ENCODE data around the gene VDR. TPM values are rescaled to one million over a fixed set of nuclear protein-coding genes. Genes with fewer than 3 reads are reported as not detected.

The VDR gene
- polyA plus RNA-seq, 3 donors: 6.0 to 14.8 (median 12.8) TPM

DNA sequence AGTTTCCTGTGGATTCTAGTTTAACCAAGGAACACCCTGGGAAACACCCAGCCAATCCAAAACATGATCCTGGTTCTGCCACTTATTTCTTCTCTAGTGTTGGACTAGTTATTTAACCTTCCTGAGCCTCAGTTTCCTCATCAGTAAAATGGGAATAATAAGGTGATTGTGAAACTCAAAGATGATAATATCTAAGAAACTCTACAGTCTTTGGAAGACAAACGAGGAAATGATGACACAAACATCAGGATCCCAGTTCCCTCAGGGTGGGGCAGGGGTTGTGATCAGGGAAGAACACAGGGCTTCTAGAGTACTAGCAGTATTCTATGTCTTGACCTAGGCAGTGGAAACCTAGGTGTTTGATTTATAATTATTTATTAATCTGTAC, 40.5 kb upstream of the VDR start:
- no peak overlapping the region for H3K9ac ChIP-seq (ENCODE audit: insufficient read depth, low read length, poor library complexity, severe bottlenecking)
- H3K36me3 ChIP-seq (replicated peaks in 1 of 2; ENCODE audit: control insufficient read depth in 1 of 2, insufficient read depth in 2 of 2, low read length in 2 of 2): no peaks in the 10 kb centered on the region
- Mint-ChIP-seq H3K4me1 (peaks cover 25% of the 10 kb centered on the region), H3K4me3 (no peak overlapping the region), H3K27me3 (ENCODE audit: low read depth in 3 of 3) (peaks cover 20 to 25% (median 22%) of the 10 kb centered on the region in 3 donors), H3K9me3 (no peaks in the 10 kb centered on the region), H3K27ac (no peak overlapping the region), H3K36me3 (no peaks in the 10 kb centered on the region)
- WGBS (ENCODE audit: insufficient coverage): no CpG with 5 or more reads among the region's 1 CpG
- TF ChIP-seq, protein P1, sequence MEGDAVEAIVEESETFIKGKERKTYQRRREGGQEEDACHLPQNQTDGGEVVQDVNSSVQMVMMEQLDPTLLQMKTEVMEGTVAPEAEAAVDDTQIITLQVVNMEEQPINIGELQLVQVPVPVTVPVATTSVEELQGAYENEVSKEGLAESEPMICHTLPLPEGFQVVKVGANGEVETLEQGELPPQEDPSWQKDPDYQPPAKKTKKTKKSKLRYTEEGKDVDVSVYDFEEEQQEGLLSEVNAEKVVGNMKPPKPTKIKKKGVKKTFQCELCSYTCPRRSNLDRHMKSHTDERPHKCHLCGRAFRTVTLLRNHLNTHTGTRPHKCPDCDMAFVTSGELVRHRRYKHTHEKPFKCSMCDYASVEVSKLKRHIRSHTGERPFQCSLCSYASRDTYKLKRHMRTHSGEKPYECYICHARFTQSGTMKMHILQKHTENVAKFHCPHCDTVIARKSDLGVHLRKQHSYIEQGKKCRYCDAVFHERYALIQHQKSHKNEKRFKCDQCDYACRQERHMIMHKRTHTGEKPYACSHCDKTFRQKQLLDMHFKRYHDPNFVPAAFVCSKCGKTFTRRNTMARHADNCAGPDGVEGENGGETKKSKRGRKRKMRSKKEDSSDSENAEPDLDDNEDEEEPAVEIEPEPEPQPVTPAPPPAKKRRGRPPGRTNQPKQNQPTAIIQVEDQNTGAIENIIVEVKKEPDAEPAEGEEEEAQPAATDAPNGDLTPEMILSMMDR (IDR thresholded peaks at IDR 0.05): no peak
- no peak overlapping the region for H3K4me3 ChIP-seq (replicated peaks in 1 of 3; ENCODE audit: low read depth in 2 of 3, low read length in 3 of 3)
- H4K20me1 ChIP-seq (ENCODE audit: insufficient read depth, low read length): no peaks in the 10 kb centered on the region
- DNase-seq: no peak
- H3K4me2 ChIP-seq (replicated peaks; ENCODE audit: extremely low read depth, low read length, poor library complexity, severe bottlenecking): no peak overlapping the region
- intact Hi-C loops (cut with micrococcal nuclease): loop anchor here in 1 of 2 donors (5.0 to 10.0 kb wide), 2 partner anchors 73 to 231 kb away; no protein-coding TSS in a partner anchor
- no peaks in the 10 kb centered on the region for H3K79me2 ChIP-seq (ENCODE audit: insufficient read depth, low read length)
- no peak overlapping the region for H2AFZ ChIP-seq (ENCODE audit: insufficient read depth, low read depth, low read length, poor library complexity, severe bottlenecking)
- H3K4me1 ChIP-seq (ENCODE audit: control insufficient read depth in 1 of 2, insufficient read depth in 2 of 2, low read length in 2 of 2): peaks cover 12 to 14% of the 10 kb centered on the region in 2 donors
- no peaks in the 10 kb centered on the region for H3K9me3 ChIP-seq (replicated peaks in 1 of 2; ENCODE audit: control insufficient read depth in 1 of 2, insufficient read depth in 1 of 2, low read length in 2 of 2)
- peaks cover 0 to 14% of the 10 kb centered on the region in 2 donors for H3K27me3 ChIP-seq (ENCODE audit: control insufficient read depth in 2 of 2, insufficient read depth in 2 of 2, low read length in 2 of 2)
- H3K27ac ChIP-seq (ENCODE audit: low read depth in 1 of 2, low read length in 2 of 2): no peak overlapping the region

DNA sequence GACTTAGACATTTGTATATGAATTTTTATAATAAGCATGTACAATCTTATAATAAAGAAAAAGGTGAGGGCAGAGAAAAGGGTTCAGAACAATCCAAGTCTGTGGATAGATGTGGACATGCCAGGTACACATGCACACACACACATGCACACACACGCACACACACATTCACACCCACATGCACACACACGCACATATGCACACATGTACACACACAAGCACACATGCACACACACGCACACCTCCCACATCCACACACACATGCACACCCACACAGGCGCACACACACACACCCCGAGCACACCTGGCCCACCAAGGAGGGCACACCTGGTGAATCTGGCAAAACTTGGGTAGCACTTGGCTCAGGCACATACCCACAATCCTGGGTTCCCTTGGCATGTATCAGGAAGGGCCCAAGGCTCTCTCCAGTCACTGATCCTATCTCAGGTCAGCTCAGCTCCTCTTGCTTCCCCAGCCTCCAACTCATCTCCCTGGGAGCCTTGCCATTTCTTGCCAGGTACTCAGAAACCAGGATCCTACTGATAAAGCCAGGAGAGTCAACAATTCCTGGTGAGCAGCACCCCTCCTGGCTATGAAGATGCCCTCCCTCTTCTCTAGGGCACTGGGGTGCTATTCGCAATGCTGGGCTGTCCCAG, 40.0 kb upstream of the VDR start:
- Histone ChIP-seq H3K27ac (ENCODE audit: low read depth in 1 of 2, low read length in 2 of 2) (no peak overlapping the region), H3K4me3 (replicated peaks in 1 of 3; ENCODE audit: low read depth in 2 of 3, low read length in 3 of 3) (no peak overlapping the region), H3K79me2 (ENCODE audit: insufficient read depth, low read length) (no peaks in the 10 kb centered on the region), H3K36me3 (replicated peaks in 1 of 2; ENCODE audit: control insufficient read depth in 1 of 2, insufficient read depth in 2 of 2, low read length in 2 of 2) (no peaks in the 10 kb centered on the region), H3K9ac (ENCODE audit: insufficient read depth, low read length, poor library complexity, severe bottlenecking) (no peak overlapping the region), H3K27me3 (ENCODE audit: control insufficient read depth in 2 of 2, insufficient read depth in 2 of 2, low read length in 2 of 2) (peaks cover 0 to 14% of the 10 kb centered on the region in 2 donors), H3K4me1 (ENCODE audit: control insufficient read depth in 1 of 2, insufficient read depth in 2 of 2, low read length in 2 of 2) (peaks cover 12 to 14% of the 10 kb centered on the region in 2 donors), H2AFZ (ENCODE audit: insufficient read depth, low read depth, low read length, poor library complexity, severe bottlenecking) (no peak overlapping the region), H4K20me1 (ENCODE audit: insufficient read depth, low read length) (no peaks in the 10 kb centered on the region), H3K4me2 (replicated peaks; ENCODE audit: extremely low read depth, low read length, poor library complexity, severe bottlenecking) (no peak overlapping the region), H3K9me3 (replicated peaks in 1 of 2; ENCODE audit: control insufficient read depth in 1 of 2, insufficient read depth in 1 of 2, low read length in 2 of 2) (no peaks in the 10 kb centered on the region)
- Mint-ChIP-seq H3K4me3 (no peak overlapping the region), H3K4me1 (peaks cover 25% of the 10 kb centered on the region), H3K36me3 (no peaks in the 10 kb centered on the region), H3K9me3 (no peaks in the 10 kb centered on the region), H3K27ac (peak overlapping the region in 1 of 7 donors; percentile 68), H3K27me3 (ENCODE audit: low read depth in 3 of 3) (peaks cover 20 to 26% (median 24%) of the 10 kb centered on the region in 3 donors)
- WGBS (ENCODE audit: insufficient coverage): 82% methylated on average over 5 of the region's 6 CpGs
- TF ChIP-seq, protein P1 (IDR thresholded peaks at IDR 0.05): no peak
- intact Hi-C loops (cut with micrococcal nuclease): loop anchor here in 1 of 2 donors (5.0 to 10.0 kb wide), 2 partner anchors 73 to 230 kb away; no protein-coding TSS in a partner anchor
- no peak for DNase-seq
